Activated CD4-positive, alpha-beta T cell treated with anti-CD3 and anti-CD28 coated beads, Interleukin-2, amount 10 ng/mL, durations not matched to agents 7 days and 5 days (primary cell): ENCODE measurements around the gene CCDC158. TPM values are rescaled to one million over a fixed set of nuclear protein-coding genes. Genes with fewer than 3 reads are reported as not detected.

ENCODE experiments used
- CTCF ChIA-PET: fragments of 350-600 bp; sonication (Branson Sonifier 250); formaldehyde crosslinking; loops from one replicate; lab custom pipeline; 2021; ENCODE audit warnings: antibody characterized with exemption; lab: Charles Lee
- POLR2A ChIA-PET: fragments of 350-600 bp; sonication (Branson Sonifier 250); formaldehyde crosslinking; loops from one replicate; lab custom pipeline; 2021; ENCODE audit warnings: antibody characterized with exemption; lab: Charles Lee
- DNase-seq: peaks from one replicate; pipeline ENCODE4 v3.0.0-alpha.2; 2020
- H3K27ac Mint-ChIP-seq: one replicate; pipeline ENCODE4 v1.8.0; 2021; ENCODE audit warnings: mild to moderate bottlenecking, moderate library complexity, mixed read lengths
- H3K27me3 Mint-ChIP-seq: one replicate; pipeline ENCODE4 v1.8.0; 2021; ENCODE audit warnings: mixed read lengths
- H3K36me3 Mint-ChIP-seq: one replicate; pipeline ENCODE4 v1.8.0; 2021; ENCODE audit warnings: low read depth, mixed read lengths
- H3K4me1 Mint-ChIP-seq: one replicate; pipeline ENCODE4 v1.8.0; 2021; ENCODE audit warnings: mixed read lengths
- H3K4me3 Mint-ChIP-seq: one replicate; pipeline ENCODE4 v1.8.0; 2021; ENCODE audit warnings: mild to moderate bottlenecking, moderate library complexity, mixed read lengths
- H3K9me3 Mint-ChIP-seq: one replicate; pipeline ENCODE4 v1.8.0; 2021; ENCODE audit warnings: mixed read lengths
- total RNA-seq, 2 experiments: library from RNA; stranded (reverse); gene quantifications; one replicate each; pipeline ENCODE4 v1.2.3, GENCODE V29; 2021

Gene CCDC158
- total RNA-seq, 2 experiments from 2014 or later, result not detected

DNA sequence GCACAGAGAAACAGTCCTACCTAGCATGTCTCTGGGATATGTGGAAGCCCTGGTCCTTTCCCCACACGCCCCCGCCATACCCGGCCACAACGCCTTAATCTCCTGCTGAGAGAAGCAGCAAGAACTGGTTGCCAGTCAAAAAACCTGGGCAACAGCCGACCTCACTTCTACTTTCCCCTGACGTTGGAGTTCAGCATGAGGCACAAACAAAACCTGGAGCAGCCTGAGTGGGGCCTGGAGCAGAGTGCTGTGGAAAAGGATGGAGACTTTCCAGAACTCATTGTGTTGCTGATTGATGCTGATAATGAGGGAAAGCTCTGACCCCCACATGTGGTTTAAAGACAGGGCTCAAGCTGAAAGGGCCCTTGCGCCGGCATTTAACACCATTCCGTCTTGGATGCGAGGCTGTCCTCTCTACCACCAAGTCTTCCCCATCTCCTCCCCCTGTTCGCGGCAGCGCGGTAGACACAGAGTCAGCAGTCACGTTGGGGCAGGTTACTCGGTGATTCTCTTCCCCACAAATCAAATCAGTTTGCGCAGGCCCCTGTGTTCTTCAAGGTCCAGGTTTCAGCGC lies 666 bp downstream of the CCDC158 start:
- Mint-ChIP-seq H3K4me3 (peak overlapping the region; percentile 35), H3K4me1 (peaks cover 10% of the 10 kb centered on the region), H3K36me3 (no peaks in the 10 kb centered on the region), H3K9me3 (no peaks in the 10 kb centered on the region), H3K27ac (no peak overlapping the region), H3K27me3 (peaks cover 27% of the 10 kb centered on the region)
- DNase-seq, result no peak
- POLR2A ChIA-PET, result no interaction called here
- CTCF ChIA-PET, result no interaction called here

GRCh38 chr4:76410636-76411035 lies 10.3 kb downstream of the CCDC158 start:
- Mint-ChIP-seq H3K27me3 (peaks cover 14% of the 10 kb centered on the region), H3K9me3 (no peaks in the 10 kb centered on the region), H3K36me3 (no peaks in the 10 kb centered on the region), H3K4me3 (no peak overlapping the region), H3K27ac (no peak overlapping the region), H3K4me1 (no peaks in the 10 kb centered on the region)
- ChIA-PET CTCF (no interaction called here), POLR2A (no interaction called here)
- no peak for DNase-seq

GRCh38 chr4:76407440-76408119 lies 13.4 kb downstream of the CCDC158 start:
- Mint-ChIP-seq H3K9me3 (no peaks in the 10 kb centered on the region), H3K27me3 (peaks cover 31% of the 10 kb centered on the region), H3K36me3 (no peaks in the 10 kb centered on the region), H3K4me3 (no peak overlapping the region), H3K27ac (no peak overlapping the region), H3K4me1 (no peaks in the 10 kb centered on the region)
- ChIA-PET CTCF (no interaction called here), POLR2A (no interaction called here)
- no peak for DNase-seq

DNA sequence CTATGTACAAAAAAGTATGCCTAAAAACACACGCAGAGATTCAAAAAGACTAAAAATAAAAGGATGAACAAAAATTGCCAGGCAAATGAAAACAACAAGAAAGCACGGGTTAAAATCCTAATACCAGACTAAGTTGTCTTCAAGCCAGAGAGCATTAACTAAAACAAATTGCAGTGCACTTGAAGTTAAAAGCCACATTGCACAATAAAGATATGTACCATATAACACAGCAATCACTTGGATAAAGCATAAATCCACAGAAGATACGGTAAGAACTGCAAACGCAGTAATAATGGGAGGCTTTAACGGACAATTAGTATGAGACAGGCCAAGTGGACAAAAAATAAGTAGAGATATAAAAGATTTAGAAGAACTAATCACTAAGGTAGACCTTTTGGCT lies 14.9 kb downstream of the CCDC158 start:
- ChIA-PET CTCF (no interaction called here), POLR2A (no interaction called here)
- Mint-ChIP-seq H3K36me3 (no peaks in the 10 kb centered on the region), H3K4me3 (no peak overlapping the region), H3K27me3 (peaks cover 42% of the 10 kb centered on the region), H3K4me1 (no peaks in the 10 kb centered on the region), H3K27ac (no peak overlapping the region), H3K9me3 (no peaks in the 10 kb centered on the region)
- no peak for DNase-seq

- no peak for DNase-seq
- Mint-ChIP-seq H3K4me1 (no peaks in the 10 kb centered on the region), H3K27me3 (peaks cover 45% of the 10 kb centered on the region), H3K27ac (no peak overlapping the region), H3K36me3 (no peaks in the 10 kb centered on the region), H3K4me3 (no peak overlapping the region), H3K9me3 (peaks cover 6% of the 10 kb centered on the region)
- POLR2A ChIA-PET, result no interaction called here
- CTCF ChIA-PET, result interaction anchor here (1.2 kb wide), 1 partner anchor 222 kb away, joined by 3 read pairs; no protein-coding TSS in a partner anchor
These were observed 19.3 kb downstream of the CCDC158 start for GRCh38 chr4:76401654-76402053.

- peaks cover 51% of the 10 kb centered on the region for H3K27me3 Mint-ChIP-seq
- CTCF ChIA-PET, result interaction anchor here (0.8 kb wide), 1 partner anchor 137 kb away, joined by 3 read pairs; no protein-coding TSS in a partner anchor
- DNase-seq, result no peak
- H3K27ac Mint-ChIP-seq, result no peak overlapping the region
- no peaks in the 10 kb centered on the region for H3K9me3 Mint-ChIP-seq
- H3K4me1 Mint-ChIP-seq, result no peaks in the 10 kb centered on the region
- POLR2A ChIA-PET, result no interaction called here
- no peaks in the 10 kb centered on the region for H3K36me3 Mint-ChIP-seq
- H3K4me3 Mint-ChIP-seq, result no peak overlapping the region
These were observed 32.6 kb downstream of the CCDC158 start for GRCh38 chr4:76388160-76388908.

- ChIA-PET CTCF (no interaction called here), POLR2A (no interaction called here)
- Mint-ChIP-seq H3K27ac (no peak overlapping the region), H3K9me3 (no peaks in the 10 kb centered on the region), H3K27me3 (peaks cover 41% of the 10 kb centered on the region), H3K4me3 (no peak overlapping the region), H3K4me1 (no peaks in the 10 kb centered on the region), H3K36me3 (no peaks in the 10 kb centered on the region)
- DNase-seq, result no peak
These were observed 34.2 kb downstream of the CCDC158 start for GRCh38 chr4:76386566-76387305.

DNA sequence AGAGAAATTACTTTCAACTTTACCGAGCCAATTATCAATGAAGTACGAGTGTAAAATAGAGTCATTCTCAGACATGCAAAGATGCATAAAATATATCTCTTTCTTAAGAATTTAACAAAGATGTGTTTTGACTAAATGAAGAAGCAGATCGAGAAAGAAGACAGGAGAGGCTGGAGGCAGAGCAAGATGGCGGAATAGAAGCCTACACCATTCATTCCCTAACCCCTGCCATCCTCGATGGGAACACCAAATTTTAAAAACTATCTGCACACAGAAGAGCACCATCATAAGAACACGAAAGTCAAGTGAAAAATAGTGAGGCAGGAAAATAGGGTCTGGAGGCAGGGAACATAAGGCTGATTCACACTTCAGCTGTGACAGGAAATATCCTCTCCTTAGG lies 35.0 kb downstream of the CCDC158 start:
- no peaks in the 10 kb centered on the region for H3K4me1 Mint-ChIP-seq
- no peak overlapping the region for H3K27ac Mint-ChIP-seq
- H3K27me3 Mint-ChIP-seq, result peaks cover 34% of the 10 kb centered on the region
- H3K9me3 Mint-ChIP-seq, result no peaks in the 10 kb centered on the region
- CTCF ChIA-PET, result no interaction called here
- POLR2A ChIA-PET, result no interaction called here
- H3K36me3 Mint-ChIP-seq, result no peaks in the 10 kb centered on the region
- no peak overlapping the region for H3K4me3 Mint-ChIP-seq
- no peak for DNase-seq

DNA sequence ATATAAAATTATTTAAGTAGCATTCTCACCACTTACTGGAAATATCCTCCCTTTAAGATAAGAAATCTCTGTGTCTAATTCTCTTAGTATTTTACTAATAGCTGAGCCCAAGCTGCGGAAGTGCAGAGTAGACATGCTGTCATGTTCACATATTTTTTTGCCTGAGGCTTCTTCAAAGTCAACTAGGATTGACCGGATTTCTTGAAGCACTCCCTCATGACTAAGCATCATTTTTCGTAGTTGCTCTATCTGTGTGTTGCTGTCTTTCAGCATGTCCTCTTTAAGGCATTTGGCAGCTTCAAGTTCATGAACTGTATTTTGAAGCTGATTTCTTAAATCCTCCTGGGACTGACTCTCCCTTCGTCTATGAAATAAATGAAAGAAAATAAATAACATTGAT lies 36.9 kb downstream of the CCDC158 start:
- H3K9me3 Mint-ChIP-seq, result no peaks in the 10 kb centered on the region
- H3K27ac Mint-ChIP-seq, result no peak overlapping the region
- ChIA-PET CTCF (no interaction called here), POLR2A (no interaction called here)
- no peaks in the 10 kb centered on the region for H3K36me3 Mint-ChIP-seq
- peaks cover 20% of the 10 kb centered on the region for H3K27me3 Mint-ChIP-seq
- DNase-seq, result no peak
- H3K4me3 Mint-ChIP-seq, result no peak overlapping the region
- no peaks in the 10 kb centered on the region for H3K4me1 Mint-ChIP-seq

GRCh38 chr4:76383001-76383400 lies 37.9 kb downstream of the CCDC158 start:
- ChIA-PET POLR2A (no interaction called here), CTCF (no interaction called here)
- no peak overlapping the region for H3K27ac Mint-ChIP-seq
- no peak for DNase-seq
- H3K27me3 Mint-ChIP-seq, result peaks cover 16% of the 10 kb centered on the region
- H3K4me1 Mint-ChIP-seq, result no peaks in the 10 kb centered on the region
- H3K4me3 Mint-ChIP-seq, result no peak overlapping the region
- H3K36me3 Mint-ChIP-seq, result no peaks in the 10 kb centered on the region
- no peaks in the 10 kb centered on the region for H3K9me3 Mint-ChIP-seq

DNA sequence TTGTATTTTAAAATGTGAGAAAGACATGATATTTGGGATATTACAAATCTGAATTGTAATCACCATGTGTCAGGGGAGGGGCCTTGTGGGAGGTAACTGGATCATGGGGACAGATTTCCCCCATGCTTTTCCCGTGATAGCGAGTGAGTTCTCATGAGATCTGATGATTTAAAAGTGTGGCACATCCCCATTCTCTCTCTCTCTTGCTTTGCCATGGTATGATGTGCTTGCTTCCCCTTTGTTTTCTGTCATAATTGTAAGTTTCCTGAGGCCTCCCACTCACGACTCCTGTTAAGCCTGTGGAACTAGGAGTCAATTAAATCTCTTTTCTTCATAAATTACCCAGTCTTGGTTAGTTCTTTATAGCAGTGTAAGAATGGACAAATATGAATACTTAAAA lies 39.0 kb downstream of the CCDC158 start:
- Mint-ChIP-seq H3K4me1 (no peaks in the 10 kb centered on the region), H3K4me3 (no peak overlapping the region), H3K36me3 (no peaks in the 10 kb centered on the region), H3K27ac (no peak overlapping the region), H3K9me3 (no peaks in the 10 kb centered on the region), H3K27me3 (peaks cover 16% of the 10 kb centered on the region)
- ChIA-PET CTCF (no interaction called here), POLR2A (no interaction called here)
- no peak for DNase-seq

DNA sequence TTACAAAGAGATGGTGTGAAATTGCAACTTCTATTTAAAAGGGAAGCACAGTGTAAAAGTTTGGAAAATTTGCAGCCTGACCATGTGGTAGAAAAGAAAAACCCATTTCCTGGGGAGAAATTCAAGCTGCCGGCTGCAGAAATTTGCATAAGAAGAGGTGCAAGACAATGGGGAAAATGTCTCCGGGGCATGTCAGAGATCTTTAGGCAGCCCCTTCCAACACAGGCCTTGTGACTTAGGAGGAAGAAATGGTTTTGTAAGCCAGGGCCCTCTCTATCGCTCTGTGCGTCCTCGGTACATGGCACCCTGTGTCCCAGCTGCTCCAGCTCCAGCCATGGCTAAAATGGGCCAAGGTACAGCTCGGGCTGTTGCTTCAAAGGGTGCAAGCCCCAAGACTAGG lies 40.4 kb downstream of the CCDC158 start:
- Mint-ChIP-seq H3K36me3 (no peaks in the 10 kb centered on the region), H3K27me3 (peaks cover 12% of the 10 kb centered on the region), H3K4me1 (no peaks in the 10 kb centered on the region), H3K27ac (no peak overlapping the region), H3K9me3 (no peaks in the 10 kb centered on the region), H3K4me3 (no peak overlapping the region)
- no peak for DNase-seq
- ChIA-PET POLR2A (no interaction called here), CTCF (interaction anchor here (0.9 kb wide), 1 partner anchor 37 kb away, joined by 3 read pairs; no protein-coding TSS in a partner anchor)

DNA sequence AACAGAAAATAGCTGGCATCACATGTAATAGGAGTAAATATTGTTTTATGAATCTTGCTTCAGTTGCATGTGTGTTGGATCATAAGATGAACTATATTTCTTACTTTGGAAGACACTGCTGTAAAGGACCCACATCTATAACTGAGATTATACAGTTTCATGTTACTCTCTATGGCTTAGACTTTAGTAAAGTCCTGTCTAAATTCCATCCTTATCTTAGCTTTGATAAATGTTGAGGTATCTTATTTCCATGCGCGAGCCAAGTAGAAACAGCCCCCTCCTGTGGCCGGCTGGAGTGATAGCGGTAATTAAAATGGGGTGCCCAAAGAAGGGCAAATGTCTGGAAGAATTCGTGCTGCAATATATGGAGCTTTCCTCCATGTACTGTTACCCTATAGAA lies 43.0 kb downstream of the CCDC158 start:
- Mint-ChIP-seq H3K9me3 (no peaks in the 10 kb centered on the region), H3K4me1 (no peaks in the 10 kb centered on the region), H3K36me3 (no peaks in the 10 kb centered on the region), H3K27me3 (peaks cover 6% of the 10 kb centered on the region), H3K4me3 (no peak overlapping the region), H3K27ac (no peak overlapping the region)
- ChIA-PET POLR2A (no interaction called here), CTCF (interaction anchor here (0.7 to 2.8 kb wide), 12 partner anchors 9 to 269 kb away, joined by 3 to 19 read pairs (median 3); partner anchors contain the start of gene STBD1)
- DNase-seq, result peak; percentile 52
